ENCODE data around the gene ACADVL.
A peak's percentile ranks its signal among the peaks of the same experiment; 100 is the strongest.

The ACADVL gene

DNA sequence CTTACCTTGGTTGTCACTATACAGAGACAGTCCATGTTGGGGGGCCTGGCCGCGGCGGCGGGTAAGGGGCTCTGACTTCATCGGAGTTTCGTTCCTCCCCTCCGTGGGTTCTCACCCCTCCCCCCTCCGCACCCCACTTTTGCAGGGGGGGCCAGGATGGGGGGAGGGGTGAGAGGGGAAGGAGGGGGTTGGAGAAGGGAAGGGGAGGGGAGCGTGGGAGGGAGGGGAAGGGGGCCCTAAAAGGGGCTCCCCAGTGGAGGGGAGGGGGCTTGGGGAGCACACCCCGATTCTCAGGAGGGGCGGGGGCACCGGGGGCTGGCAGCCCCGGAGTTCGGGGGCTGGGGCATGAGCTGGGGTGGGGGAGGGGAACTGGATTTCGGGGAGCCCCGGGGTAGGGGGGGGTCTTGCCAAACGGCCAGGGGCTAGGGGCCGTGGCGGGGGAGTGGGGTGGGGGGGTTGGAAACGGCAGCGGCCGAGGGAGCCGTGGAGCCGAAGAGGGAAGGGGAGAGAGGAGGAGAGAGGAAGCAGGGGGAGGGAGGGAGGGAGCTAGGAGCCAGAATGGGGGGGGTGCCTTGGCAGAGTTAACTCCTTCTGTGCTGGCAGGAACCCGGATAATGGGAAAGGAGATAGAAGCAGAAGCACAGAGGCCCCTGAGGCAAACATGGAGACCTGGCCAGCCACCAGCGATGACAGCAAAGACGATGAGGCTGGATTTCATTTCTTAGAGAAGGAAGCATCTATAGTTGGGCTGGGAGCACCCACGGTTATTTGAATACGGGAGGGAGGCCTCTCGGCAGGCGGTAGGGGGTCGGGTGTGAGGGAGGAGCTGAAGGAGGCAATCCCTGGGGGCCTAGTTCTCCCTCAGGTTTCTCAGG is 2.4 kb upstream of the ACADVL start:
- Histone ChIP-seq H4K5ac (ENCODE audit: low read length) (no peak overlapping the region), H3K27ac (ENCODE audit: low read depth, low read length) (peak overlapping the region; percentile 34)
- no CpG with 5 or more reads among the region's 32 CpGs for WGBS (ENCODE audit: extremely low coverage, insufficient coverage, low lambda C conversion rate)

GRCh38 chr17:7218166-7218565 is 1.6 kb upstream of the ACADVL start:
- H2BK15ac ChIP-seq (replicated peaks; ENCODE audit: low read depth), result no peak overlapping the region
- H2BK5ac ChIP-seq (ENCODE audit: low read length), result no peak overlapping the region
- no peak overlapping the region for H3K4me2 ChIP-seq (ENCODE audit: low read length)
- no peak overlapping the region for H3K27ac ChIP-seq (ENCODE audit: low read depth, low read length)
- no peak overlapping the region for H3K23ac ChIP-seq (ENCODE audit: low read length)
- WGBS (ENCODE audit: extremely low coverage, insufficient coverage, low lambda C conversion rate), result no CpG with 5 or more reads among the region's 6 CpGs
- H3K4ac ChIP-seq (ENCODE audit: low read depth, low read length), result no peak overlapping the region
- H3K36me3 ChIP-seq (ENCODE audit: control insufficient read depth, insufficient read depth, low read length), result peaks cover 2% of the 10 kb centered on the region
- H3K56ac ChIP-seq (ENCODE audit: low read length), result peak overlapping the region; percentile 75
- H3K4me1 ChIP-seq (ENCODE audit: control insufficient read depth, low read depth, low read length), result peaks cover 14% of the 10 kb centered on the region
- peaks cover 5% of the 10 kb centered on the region for H3K79me1 ChIP-seq (ENCODE audit: low read length)
- no peak overlapping the region for H4K8ac ChIP-seq (ENCODE audit: low read depth, low read length)
- no peak for DNase-seq
- H2BK120ac ChIP-seq (ENCODE audit: low read depth, low read length), result no peak overlapping the region
- H3K27me3 ChIP-seq (ENCODE audit: insufficient read depth, low read length, poor library complexity), result no peaks in the 10 kb centered on the region
- peak overlapping the region; percentile 88 for H2AK5ac ChIP-seq (ENCODE audit: low read length)
- peak overlapping the region; percentile 26 for H3K18ac ChIP-seq (ENCODE audit: low read length)
- no peak overlapping the region for H4K5ac ChIP-seq (ENCODE audit: low read length)
- no peak overlapping the region for H3K4me3 ChIP-seq (ENCODE audit: low read length)
- H3K79me2 ChIP-seq (ENCODE audit: control insufficient read depth, insufficient read depth, low read length), result peaks cover 9% of the 10 kb centered on the region
- peak overlapping the region; percentile 35 for H3K9ac ChIP-seq (ENCODE audit: low read length)

More for the DNA sequence above, 2.4 kb upstream of the ACADVL start:
- H3K18ac ChIP-seq (ENCODE audit: low read length), result peak overlapping the region; percentile 92
- DNase-seq, result peak; percentile 88
- H3K79me1 ChIP-seq (ENCODE audit: low read length), result peaks cover 5% of the 10 kb centered on the region
- peak overlapping the region; percentile 55 for H2BK120ac ChIP-seq (ENCODE audit: low read depth, low read length)
- H4K8ac ChIP-seq (ENCODE audit: low read depth, low read length), result no peak overlapping the region
- no peak overlapping the region for H2AK5ac ChIP-seq (ENCODE audit: low read length)
- no peaks in the 10 kb centered on the region for H3K36me3 ChIP-seq (ENCODE audit: control insufficient read depth, insufficient read depth, low read length)
- no peak overlapping the region for H3K23ac ChIP-seq (ENCODE audit: low read length)
- peak overlapping the region; percentile 78 for H3K4ac ChIP-seq (ENCODE audit: low read depth, low read length)
- peaks cover 9% of the 10 kb centered on the region for H3K79me2 ChIP-seq (ENCODE audit: control insufficient read depth, insufficient read depth, low read length)
- H3K9ac ChIP-seq (ENCODE audit: low read length), result peak overlapping the region; percentile 73
- no peaks in the 10 kb centered on the region for H3K27me3 ChIP-seq (ENCODE audit: insufficient read depth, low read length, poor library complexity)
- H3K4me2 ChIP-seq (ENCODE audit: low read length), result peak overlapping the region; percentile 87
- no peak overlapping the region for H2BK5ac ChIP-seq (ENCODE audit: low read length)
- H2BK15ac ChIP-seq (replicated peaks; ENCODE audit: low read depth), result peak overlapping the region; percentile 57
- peak overlapping the region; percentile 83 for H3K56ac ChIP-seq (ENCODE audit: low read length)
- H3K4me3 ChIP-seq (ENCODE audit: low read length), result peak overlapping the region; percentile 16
- peaks cover 14% of the 10 kb centered on the region for H3K4me1 ChIP-seq (ENCODE audit: control insufficient read depth, low read depth, low read length)

DNA sequence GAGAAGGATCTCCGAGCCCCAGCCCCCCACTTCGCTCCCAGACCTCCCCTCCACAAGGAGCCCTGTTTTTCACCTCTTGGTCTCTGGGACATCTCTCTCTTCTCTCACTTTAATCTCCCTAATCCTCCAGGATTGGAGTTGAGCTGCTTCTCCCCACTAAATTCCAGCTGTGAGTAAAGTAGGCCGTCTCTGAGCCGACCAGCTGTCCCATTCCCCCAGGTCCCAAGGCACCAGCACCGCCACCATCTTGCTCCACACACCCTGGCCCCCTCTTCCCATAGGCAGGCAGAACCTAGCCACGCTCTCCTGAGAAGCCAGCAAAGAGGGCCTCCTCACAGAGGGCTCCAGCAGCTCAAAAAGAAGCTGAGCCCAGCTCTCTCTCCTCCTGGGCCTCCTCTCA is 980 bp upstream of the ACADVL start:
- H3K23ac ChIP-seq (ENCODE audit: low read length), result no peak overlapping the region
- no peak overlapping the region for H4K8ac ChIP-seq (ENCODE audit: low read depth, low read length)
- no peak overlapping the region for H3K4me3 ChIP-seq (ENCODE audit: low read length)
- no CpG with 5 or more reads among the region's 6 CpGs for WGBS (ENCODE audit: extremely low coverage, insufficient coverage, low lambda C conversion rate)
- peaks cover 14% of the 10 kb centered on the region for H3K4me1 ChIP-seq (ENCODE audit: control insufficient read depth, low read depth, low read length)
- H3K79me1 ChIP-seq (ENCODE audit: low read length), result peaks cover 5% of the 10 kb centered on the region
- no peak for DNase-seq
- H2BK120ac ChIP-seq (ENCODE audit: low read depth, low read length), result no peak overlapping the region
- no peak overlapping the region for H2BK15ac ChIP-seq (replicated peaks; ENCODE audit: low read depth)
- H3K36me3 ChIP-seq (ENCODE audit: control insufficient read depth, insufficient read depth, low read length), result peaks cover 6% of the 10 kb centered on the region
- no peak overlapping the region for H3K4ac ChIP-seq (ENCODE audit: low read depth, low read length)
- peaks cover 7% of the 10 kb centered on the region for H3K79me2 ChIP-seq (ENCODE audit: control insufficient read depth, insufficient read depth, low read length)
- no peak overlapping the region for H2AK5ac ChIP-seq (ENCODE audit: low read length)
- no peak overlapping the region for H4K5ac ChIP-seq (ENCODE audit: low read length)
- H3K4me2 ChIP-seq (ENCODE audit: low read length), result no peak overlapping the region
- H2BK5ac ChIP-seq (ENCODE audit: low read length), result no peak overlapping the region
- H3K56ac ChIP-seq (ENCODE audit: low read length), result peak overlapping the region; percentile 58
- H3K9ac ChIP-seq (ENCODE audit: low read length), result peak overlapping the region; percentile 7
- no peak overlapping the region for H3K18ac ChIP-seq (ENCODE audit: low read length)
- no peak overlapping the region for H3K27ac ChIP-seq (ENCODE audit: low read depth, low read length)
- no peaks in the 10 kb centered on the region for H3K27me3 ChIP-seq (ENCODE audit: insufficient read depth, low read length, poor library complexity)

GRCh38 chr17:7219229-7219811 is 418 bp upstream of the ACADVL start:
- no peaks in the 10 kb centered on the region for H3K27me3 ChIP-seq (ENCODE audit: insufficient read depth, low read length, poor library complexity)
- peak overlapping the region; percentile 82 for H3K56ac ChIP-seq (ENCODE audit: low read length)
- no peak for DNase-seq
- H3K9ac ChIP-seq (ENCODE audit: low read length), result peak overlapping the region; percentile 61
- H2BK5ac ChIP-seq (ENCODE audit: low read length), result no peak overlapping the region
- H3K79me2 ChIP-seq (ENCODE audit: control insufficient read depth, insufficient read depth, low read length), result peaks cover 7% of the 10 kb centered on the region
- H3K36me3 ChIP-seq (ENCODE audit: control insufficient read depth, insufficient read depth, low read length), result peaks cover 10% of the 10 kb centered on the region
- H4K8ac ChIP-seq (ENCODE audit: low read depth, low read length), result no peak overlapping the region
- no peak overlapping the region for H3K4me3 ChIP-seq (ENCODE audit: low read length)
- H3K23ac ChIP-seq (ENCODE audit: low read length), result no peak overlapping the region
- H3K79me1 ChIP-seq (ENCODE audit: low read length), result peaks cover 5% of the 10 kb centered on the region
- no peak overlapping the region for H3K18ac ChIP-seq (ENCODE audit: low read length)
- H2AK5ac ChIP-seq (ENCODE audit: low read length), result no peak overlapping the region
- no CpG with 5 or more reads among the region's 12 CpGs for WGBS (ENCODE audit: extremely low coverage, insufficient coverage, low lambda C conversion rate)
- H3K4me2 ChIP-seq (ENCODE audit: low read length), result peak overlapping the region; percentile 25
- no peak overlapping the region for H3K4ac ChIP-seq (ENCODE audit: low read depth, low read length)
- no peak overlapping the region for H2BK120ac ChIP-seq (ENCODE audit: low read depth, low read length)
- peaks cover 14% of the 10 kb centered on the region for H3K4me1 ChIP-seq (ENCODE audit: control insufficient read depth, low read depth, low read length)
- H4K5ac ChIP-seq (ENCODE audit: low read length), result peak overlapping the region; percentile 50
- H2BK15ac ChIP-seq (replicated peaks; ENCODE audit: low read depth), result no peak overlapping the region
- no peak overlapping the region for H3K27ac ChIP-seq (ENCODE audit: low read depth, low read length)

GRCh38 chr17:7220593-7221277 is 997 bp downstream of the ACADVL start:
- H3K4me3 ChIP-seq (ENCODE audit: low read length), result peak overlapping the region; percentile 40
- peaks cover 5% of the 10 kb centered on the region for H3K79me1 ChIP-seq (ENCODE audit: low read length)
- H3K9ac ChIP-seq (ENCODE audit: low read length), result peak overlapping the region; percentile 70
- H3K4me2 ChIP-seq (ENCODE audit: low read length), result peak overlapping the region; percentile 83
- peaks cover 7% of the 10 kb centered on the region for H3K79me2 ChIP-seq (ENCODE audit: control insufficient read depth, insufficient read depth, low read length)
- H2BK15ac ChIP-seq (replicated peaks; ENCODE audit: low read depth), result no peak overlapping the region
- H3K23ac ChIP-seq (ENCODE audit: low read length), result no peak overlapping the region
- no peaks in the 10 kb centered on the region for H3K27me3 ChIP-seq (ENCODE audit: insufficient read depth, low read length, poor library complexity)
- peak overlapping the region; percentile 6 for H2AK5ac ChIP-seq (ENCODE audit: low read length)
- H2BK120ac ChIP-seq (ENCODE audit: low read depth, low read length), result no peak overlapping the region
- H2BK5ac ChIP-seq (ENCODE audit: low read length), result no peak overlapping the region
- peak overlapping the region; percentile 90 for H3K56ac ChIP-seq (ENCODE audit: low read length)
- peaks cover 14% of the 10 kb centered on the region for H3K4me1 ChIP-seq (ENCODE audit: control insufficient read depth, low read depth, low read length)
- no peak overlapping the region for H3K18ac ChIP-seq (ENCODE audit: low read length)
- no peak overlapping the region for H4K8ac ChIP-seq (ENCODE audit: low read depth, low read length)
- H3K27ac ChIP-seq (ENCODE audit: low read depth, low read length), result peak overlapping the region; percentile 50
- no peak overlapping the region for H4K5ac ChIP-seq (ENCODE audit: low read length)
- no peak overlapping the region for H3K4ac ChIP-seq (ENCODE audit: low read depth, low read length)
- peaks cover 10% of the 10 kb centered on the region for H3K36me3 ChIP-seq (ENCODE audit: control insufficient read depth, insufficient read depth, low read length)
- no CpG with 5 or more reads among the region's 11 CpGs for WGBS (ENCODE audit: extremely low coverage, insufficient coverage, low lambda C conversion rate)
- peak; percentile 75 for DNase-seq
